Activated T-helper 9 cell treated with anti-CD3 and anti-CD28 coated beads, Interleukin-2, amount 50 U/mL, for 16 hours (primary cell): Measurements from ENCODE around the gene CAMK2B.
"Not testable (repeated sequence)": the region's sequence is repeated elsewhere in the genome, so short reads cannot be mapped to it uniquely, and the experiment has no call there.

ENCODE experiments used
- DNase-seq: peaks from one replicate; pipeline ENCODE4 v3.0.0-alpha.2; 2020; ENCODE audit warnings: low read depth

Gene CAMK2B

DNA sequence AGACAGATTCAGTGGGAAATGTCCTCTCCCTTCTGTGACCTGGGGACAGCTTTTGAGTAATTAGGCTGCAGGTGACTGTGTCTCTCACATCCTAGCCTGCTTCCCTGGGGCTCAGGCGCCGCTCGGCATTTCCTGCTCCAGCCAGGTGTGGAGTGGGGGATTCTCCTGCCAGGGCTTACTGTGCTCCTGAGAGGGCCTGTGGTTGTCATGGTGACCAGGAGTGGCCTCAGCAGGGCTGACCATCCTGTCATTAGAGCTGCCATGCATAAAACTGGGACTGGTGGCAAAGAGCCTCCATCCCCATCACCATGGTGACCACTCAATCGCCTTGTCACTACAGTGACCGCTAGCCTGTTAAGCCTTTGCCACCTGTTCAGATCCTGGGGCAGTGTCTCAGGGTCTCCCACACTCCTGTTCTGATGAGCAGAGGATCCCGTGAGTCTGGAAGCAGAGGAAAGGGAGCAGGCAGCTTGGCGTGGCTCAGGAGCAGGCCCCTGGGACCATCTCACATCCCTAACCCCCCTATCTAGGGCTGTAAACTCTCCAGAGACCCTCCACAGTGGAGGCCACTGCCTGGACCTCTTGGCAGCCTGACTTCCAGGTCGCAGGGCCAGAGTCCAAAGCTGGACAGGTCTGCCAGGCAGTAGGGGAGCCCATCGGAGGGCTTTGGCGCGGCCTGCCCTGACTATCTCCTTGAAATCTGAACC is 136.0 kb downstream of the CAMK2B start, which contains the start of gene GCK:
TSS of gene GCK (minus strand) at position 154 of the 707 bp plus-strand sequence. CDS start 486 bp downstream, outside the sequence.
- no peak for DNase-seq

DNA sequence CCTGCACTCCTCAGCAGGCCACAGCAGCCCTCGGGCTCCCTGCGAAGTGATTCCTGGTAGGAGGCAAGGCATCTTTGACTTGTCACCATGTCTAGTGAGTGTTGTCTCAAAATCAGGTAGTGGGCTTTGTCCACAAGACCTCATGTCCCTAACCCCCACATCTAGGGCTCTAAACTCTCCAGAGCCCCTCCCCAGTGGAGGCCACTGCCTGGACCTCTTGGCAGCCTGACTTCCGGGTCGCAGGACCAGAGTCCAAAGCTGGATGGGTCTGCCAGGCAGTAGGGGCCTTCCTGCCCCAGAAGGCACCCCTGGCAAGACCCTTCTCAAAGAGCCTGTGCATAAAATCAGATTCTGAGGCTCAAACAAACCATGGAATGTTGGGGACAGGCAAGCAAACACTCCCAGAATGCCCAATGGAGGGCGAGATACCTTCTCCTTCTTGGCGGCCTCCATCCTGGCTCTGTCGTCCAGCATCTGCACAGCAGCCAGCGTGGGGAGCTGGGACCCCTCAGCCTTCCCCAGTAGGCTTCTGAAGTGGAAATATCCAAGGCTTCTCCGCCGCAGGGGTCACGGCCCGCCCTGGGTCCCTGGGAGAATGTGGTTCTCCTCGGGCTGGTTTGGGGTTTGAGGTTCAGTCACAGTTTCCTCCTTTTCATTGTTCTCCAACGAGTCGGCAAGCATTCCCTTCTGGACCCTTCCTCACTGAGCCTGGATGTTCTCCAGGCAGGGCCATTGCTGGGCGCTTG is 136.7 kb downstream of the CAMK2B start:
- no peak for DNase-seq

DNA sequence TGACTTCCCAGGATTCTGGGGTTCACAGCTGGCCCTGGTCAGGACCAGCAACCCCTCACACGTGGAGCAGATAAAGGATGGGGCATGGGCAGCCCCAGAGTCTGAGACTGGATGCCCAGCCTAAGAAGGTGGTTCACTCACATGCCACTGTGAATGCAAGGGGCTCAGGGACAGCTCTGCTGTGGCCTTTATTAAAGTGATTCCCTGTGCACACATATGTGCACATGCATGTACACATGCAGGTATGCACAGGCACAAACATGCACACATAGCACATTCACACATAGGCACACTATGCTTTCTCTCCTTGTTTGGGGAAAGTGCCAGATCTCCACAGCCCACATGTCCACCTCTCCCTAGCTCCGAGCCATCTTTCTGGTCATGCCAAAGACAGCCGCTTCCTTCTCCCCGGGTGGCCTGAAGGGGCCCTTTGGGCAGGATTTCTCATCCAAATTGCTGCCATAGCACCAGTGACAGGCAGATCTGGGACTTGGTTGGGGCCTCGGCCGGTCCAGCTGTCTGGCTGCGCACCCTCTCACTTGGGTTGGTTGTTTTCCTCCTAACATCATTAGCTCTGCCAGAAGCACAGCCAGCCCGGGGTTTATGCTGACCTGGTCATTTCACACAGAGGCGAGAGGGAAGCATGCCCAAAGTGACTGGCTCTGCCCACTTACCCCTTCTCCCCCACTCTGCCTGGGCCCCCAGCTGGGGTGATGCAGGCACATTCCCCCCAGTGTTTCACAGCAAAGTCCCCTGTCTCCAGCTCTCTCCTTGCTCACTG is 137.6 kb downstream of the CAMK2B start:
- no peak for DNase-seq

DNA sequence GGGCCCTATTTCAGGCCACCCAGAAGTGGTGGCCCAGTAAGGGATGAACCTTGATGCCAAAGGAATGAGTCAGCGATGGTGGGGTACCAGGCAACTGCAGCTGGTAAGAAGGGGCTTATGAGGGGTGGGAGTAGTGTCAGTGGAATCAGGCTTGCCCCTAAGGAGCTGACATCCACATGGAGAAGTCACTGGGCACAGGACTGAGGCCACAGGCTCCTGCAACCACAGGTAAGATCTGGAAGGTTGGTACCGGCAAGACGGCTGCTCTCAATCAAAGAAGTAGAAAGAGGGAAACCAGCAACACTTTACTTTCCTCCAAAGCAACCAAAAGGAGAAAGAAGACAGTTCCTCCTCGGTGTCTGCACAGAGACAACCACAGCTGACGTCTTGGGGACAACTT is 138.7 kb downstream of the CAMK2B start:
- no peak for DNase-seq

DNA sequence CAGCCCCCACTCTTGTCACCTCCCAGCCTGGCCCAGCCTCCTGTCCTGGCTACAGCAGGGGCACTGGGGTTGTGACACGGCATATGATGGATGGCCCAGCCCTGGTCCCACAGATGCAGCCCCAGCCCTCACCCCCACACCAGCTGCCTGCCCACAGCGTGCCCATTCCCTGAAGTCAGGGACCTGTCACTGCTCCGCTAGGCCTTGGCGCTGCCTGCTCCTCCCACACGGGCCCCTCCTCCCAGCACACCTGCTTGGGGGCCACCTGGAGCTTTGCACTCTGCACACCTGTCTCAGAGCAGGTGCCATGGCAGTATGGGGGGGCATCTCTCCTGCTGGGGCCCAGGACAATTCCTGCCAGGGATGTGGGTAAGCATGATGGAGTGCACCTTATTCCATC is 139.7 kb downstream of the CAMK2B start:
- DNase-seq = no peak

DNA sequence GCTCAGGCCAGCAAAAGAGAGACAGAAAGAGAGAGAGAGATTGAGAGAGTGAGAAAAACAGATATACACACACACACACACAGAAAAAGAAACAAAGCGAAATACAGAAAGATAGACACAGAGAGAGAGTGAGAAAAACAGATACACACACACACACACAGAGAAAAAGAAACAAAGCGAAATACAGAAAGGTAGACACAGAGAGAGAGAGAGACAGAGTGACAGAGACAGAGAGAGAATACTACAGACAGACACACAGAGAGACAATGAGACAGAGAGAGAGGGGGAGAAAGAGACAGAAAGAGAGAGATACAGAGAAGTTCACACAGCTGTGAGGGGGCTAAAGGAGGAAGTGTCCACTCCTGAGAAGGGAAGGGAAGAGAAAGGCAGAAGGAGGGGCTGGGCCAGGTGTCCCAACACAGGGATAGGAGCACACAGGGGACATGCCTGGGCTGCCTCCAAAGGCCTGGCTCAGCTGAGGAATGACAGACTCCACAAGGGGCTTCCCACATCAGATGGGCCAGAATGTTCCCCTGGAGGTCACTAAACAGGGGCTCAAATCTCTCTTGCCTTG is 140.4 kb downstream of the CAMK2B start:
- no peak for DNase-seq

DNA sequence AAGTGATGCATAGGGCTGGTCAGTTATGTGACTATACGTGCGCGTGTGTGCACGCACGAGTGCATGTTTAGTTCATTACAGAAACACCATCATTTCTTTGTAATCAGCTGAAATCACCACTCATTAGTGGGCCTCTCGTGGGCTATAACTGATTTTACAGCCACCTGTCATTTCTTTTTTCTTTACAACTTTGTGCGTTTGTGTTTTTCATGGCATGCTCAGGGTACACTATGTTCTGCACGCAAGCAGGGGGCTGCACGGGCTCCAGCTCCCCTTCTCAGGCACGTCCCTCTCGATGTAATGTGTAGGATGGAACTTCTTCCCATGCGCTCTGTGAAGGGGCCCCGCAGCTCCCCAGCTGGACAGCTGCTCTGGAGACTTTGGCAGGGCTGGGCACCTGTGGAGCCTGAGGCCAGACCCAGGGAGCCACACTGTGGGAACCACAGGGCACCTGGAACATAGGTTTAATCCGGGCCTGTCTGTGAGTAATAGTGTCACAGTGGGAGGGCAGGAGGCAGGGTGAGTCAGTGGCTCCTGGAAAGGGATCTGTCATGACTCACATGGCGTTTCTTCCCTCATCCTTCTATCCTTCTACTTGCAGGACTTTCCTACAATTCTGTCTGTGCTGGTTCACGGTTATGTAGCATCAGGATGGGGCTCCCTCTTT is 141.1 kb downstream of the CAMK2B start:
- no peak for DNase-seq

DNA sequence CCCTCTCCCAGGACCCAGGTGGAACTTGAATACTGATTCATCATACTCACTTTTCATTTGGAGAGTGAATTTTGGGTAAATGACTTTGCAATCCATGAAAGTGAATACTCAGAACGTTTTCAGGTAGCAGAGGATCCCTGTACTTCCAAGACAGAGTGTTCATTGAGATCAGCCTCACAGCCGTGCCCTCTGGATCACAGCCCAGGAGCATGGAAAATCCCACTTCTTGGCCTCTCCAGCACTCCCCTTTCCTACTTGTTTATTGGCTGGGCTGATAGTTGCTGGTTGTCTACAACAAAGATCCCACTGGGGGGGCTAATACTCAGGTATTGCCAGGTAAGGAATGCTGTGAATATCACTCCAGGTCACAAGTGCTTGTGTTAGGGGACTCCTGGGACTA is 142.0 kb downstream of the CAMK2B start:
- DNase-seq = no peak

DNA sequence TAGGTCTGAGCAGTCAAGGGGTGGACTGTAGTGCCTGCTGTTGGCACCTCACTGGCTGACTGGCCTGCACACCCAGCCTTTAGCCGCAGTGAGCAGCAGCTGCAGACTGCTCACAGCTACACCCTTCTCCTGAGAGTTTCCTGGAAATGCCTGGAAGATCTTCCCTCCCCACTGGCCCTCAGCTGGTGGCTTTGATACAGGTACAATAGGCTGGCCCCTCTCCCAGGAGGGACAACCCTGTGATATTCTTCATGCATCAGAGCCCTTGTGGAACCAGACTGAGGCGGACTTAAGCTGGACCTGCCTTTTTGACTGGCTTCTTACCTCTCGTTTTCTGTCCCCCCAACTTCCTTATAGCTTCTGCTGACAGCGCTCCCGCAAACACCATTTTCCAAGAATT is 142.6 kb downstream of the CAMK2B start:
- DNase-seq = no peak

DNA sequence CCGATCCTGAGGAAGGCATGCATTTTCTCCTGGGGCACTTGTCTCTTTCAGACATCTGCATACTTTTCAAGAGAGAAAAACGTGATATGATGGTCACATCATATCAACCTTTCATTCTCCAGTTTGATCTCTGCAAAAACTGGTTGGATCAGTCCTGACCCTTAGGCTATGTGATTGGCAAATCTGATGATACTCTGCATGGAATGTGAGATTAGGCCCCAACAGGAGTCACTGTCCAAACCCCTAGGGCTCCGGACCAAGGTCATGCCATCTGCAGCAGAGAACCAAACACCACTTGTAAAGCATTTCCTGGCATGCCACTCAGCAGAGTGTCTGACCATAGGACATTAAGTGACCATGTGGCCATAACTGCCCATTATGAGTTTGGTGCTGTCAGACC is 144.8 kb downstream of the CAMK2B start:
- DNase-seq = no peak

DNA sequence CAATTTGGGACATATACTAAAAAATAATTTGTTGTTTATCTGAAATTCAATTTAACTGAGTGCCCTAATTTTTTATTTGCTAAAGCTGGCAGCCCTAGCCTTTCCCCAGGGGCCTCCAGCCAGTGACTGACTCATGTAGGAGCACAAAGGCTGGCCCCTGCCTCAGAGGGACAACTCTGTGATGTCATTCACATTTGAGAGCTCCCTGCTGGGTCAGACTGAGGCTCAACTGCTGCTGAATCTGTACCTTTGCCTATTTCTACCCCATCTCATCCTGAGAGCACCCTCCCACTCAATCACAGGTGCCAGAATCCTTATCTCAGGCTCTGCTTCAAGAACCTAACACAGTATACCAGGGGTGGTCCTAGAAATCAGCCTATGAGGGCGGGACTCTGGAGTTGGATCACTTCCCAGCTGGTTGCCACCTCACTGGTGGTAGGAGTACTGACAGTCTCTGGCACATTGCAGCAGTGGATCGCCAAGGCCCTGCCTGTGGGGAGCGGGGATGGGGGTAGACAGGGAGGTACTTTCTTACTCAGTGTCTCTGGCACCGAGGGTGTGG is 147.7 kb downstream of the CAMK2B start:
- no peak for DNase-seq

DNA sequence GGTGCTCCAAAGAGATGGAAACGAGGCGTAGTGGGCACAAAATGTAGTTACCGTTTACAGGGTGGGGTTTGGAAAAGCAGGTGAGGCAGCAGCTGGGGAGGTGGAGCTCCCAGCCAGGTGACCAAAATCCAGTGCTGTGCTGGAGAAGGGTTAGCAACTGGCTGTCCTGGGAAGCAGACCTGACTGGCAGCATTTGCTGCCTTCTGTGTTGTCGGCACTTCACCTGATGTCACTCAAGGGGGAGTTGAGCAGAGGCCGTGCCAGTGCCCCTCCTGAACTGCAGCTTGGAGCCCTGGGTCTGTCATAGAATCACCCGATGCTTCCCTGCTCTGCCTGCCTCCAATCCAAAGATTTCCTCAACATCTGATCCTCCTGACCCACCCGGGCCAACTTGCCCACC is 148.9 kb downstream of the CAMK2B start:
- DNase-seq = no peak

DNA sequence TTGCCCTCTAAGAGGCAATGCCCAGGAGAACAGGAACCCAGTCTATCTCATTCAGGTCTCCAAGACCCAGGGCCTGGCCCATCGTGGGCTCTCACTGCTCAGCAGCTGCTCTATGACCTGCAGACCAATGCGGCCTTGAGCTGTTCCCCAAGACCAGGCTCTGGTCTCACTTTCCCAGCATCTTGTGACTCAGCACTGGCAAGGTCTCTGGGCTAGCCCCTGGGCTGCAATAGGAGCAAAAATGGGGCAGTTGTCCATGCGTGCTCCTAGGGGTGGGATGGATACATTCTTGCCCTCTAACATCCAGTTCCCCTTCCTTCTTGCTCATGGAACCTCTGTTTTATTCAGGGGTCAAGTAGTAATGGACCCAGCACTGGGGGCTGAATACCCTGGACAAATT is 149.7 kb downstream of the CAMK2B start:
- no peak for DNase-seq

DNA sequence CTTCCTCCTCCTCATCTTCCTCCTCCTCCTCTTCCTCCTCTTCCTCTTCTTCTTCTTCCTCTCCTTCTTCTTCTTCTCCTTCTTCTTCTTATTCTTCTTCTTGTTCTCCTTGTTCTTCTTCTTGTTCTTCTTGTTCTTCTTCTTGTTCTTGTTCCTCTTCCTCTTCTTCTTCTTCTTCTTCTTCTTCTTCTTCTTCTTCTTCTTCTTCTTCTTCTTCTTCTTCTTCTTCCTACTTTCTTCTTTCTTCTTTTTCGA is 150.8 kb downstream of the CAMK2B start:
- not testable (repeated sequence) for DNase-seq

DNA sequence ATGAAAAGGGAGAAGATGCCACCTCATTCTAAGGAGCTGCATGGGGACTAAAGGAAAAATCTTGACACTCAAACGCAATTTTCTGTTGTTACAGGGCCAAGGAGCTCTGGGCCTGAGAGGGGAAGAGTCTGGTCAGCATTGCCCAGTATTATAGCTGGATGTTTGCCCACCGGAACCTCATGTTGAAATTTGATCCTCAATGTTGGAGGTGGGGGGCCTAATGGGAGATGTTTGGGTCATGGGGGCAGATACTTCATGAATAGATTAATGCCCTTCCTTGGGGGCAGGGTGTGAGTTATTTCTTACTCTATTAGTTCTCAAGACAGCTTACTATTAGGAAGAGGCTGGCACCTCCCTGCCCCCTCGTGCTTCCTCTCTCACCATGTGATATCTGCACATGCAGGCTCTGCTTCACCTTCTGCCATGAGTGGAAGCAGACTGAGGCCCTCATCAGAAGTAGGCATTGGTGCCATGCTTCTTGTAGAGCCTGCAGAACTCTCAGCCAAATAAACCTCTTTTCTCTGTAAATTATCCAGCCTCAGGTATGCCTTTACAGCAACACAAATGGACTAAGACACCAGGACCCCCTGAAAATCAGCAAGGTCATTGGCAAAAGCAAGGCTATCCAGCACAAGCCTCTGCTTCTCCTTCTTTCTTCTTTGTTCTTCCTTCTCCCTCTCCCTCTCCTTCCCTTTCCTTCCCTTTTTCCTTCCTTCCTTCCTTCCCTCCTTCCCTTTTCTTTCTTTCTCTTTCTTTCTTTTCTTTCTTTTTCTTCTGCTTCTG is 151.3 kb downstream of the CAMK2B start:
- DNase-seq = no peak

DNA sequence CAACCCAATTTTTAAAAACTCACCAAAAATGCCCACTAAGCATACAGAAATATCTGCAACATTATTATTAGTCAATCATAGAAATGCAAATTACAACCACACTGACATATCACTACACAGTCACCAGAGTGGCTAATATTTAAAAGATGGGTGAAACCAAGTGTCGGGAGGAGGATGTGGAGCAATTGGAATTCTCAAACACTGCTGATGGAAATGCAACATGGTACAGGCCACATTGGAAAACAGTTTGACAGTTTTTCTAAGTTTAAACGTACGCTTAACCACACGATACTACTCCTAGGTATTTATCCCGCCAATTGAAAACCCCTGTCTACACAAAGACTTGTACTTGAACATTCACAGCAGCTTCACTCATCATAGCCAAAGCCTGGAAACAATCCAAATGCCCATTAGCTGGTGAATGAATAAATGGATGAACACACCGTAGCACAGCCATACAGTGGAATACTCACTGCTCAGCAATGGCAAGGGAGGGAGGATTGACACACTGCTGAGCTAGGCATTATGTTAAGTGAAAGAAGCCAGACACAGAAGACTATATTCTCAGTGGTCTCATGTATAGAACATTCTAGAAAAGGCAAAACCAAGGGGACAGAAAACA is 152.5 kb downstream of the CAMK2B start:
- DNase-seq = no peak

DNA sequence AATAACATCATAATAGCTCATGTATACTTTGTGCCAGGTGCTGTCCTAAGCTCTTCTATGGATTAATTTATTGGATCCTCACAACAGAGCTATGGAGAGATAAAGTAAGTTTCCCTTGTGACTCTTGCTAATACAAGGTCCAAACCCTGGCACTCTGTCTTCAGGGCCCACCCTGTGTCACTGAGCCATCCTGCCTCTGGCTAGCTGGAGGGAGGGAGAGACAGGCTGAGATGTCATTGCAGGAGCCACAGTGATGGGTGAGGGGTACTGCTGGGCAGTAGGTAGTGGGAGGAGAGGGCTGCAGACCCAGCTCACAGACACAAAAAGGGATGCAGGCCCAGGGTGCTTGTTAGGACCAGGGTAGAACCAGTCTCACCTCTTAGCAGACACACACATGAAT is 153.0 kb downstream of the CAMK2B start:
- DNase-seq = no peak

DNA sequence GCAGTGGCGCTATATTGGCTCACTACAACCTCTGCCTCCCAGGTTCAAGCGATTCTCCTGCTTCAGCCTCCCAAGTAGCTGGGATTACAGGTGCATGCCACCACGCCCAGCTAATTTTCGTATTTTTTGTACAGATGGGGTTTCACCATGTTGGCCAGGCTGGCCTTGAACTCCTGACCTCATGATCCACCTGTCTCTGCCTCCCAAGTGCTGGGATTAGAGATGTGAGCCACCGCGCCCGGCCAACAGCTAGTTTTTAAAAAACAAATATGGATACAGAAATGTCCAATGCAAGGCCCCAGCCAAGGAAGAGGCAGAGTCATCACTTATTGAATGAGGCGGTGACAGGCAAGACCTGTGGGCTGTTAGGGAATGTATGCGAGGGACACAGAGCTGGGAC is 153.5 kb downstream of the CAMK2B start:
- not testable (repeated sequence) for DNase-seq

DNA sequence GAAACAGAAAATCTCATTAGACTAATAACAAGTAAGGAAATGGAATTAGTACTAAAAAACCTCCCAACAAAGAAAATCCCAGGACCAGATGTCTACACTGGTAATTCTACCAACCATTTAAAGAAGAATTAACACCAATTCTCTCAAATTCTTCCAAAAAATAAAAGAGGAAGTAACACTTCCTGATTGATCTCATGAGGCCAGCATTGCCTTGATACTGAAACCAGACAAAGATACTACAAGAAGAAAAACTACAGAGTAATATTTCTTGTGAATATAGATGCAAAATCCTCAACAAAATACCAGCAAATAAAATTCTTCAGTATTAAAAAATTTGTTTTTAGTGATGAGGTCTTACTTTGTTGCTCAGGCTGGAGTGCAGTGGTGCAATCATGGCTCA is 157.5 kb downstream of the CAMK2B start:
- DNase-seq = no peak
